Activated naive CD4-positive, alpha-beta T cell treated with anti-CD3 and anti-CD28 coated beads, Interleukin-2, amount 50 U/mL, for 24 hours (primary cell): Measurements from ENCODE around the gene PPP1R37.

Experiments
- H3K27ac Mint-ChIP-seq: one replicate; pipeline ENCODE4 v1.8.0; 2021; ENCODE audit warnings: mild to moderate bottlenecking, mixed read lengths
- H3K27me3 Mint-ChIP-seq: one replicate; pipeline ENCODE4 v1.8.0; 2021; ENCODE audit warnings: mixed read lengths
- H3K36me3 Mint-ChIP-seq: one replicate; pipeline ENCODE4 v1.8.0; 2021; ENCODE audit warnings: mixed read lengths
- H3K4me1 Mint-ChIP-seq: one replicate; pipeline ENCODE4 v1.8.0; 2021; ENCODE audit warnings: mixed read lengths
- H3K4me3 Mint-ChIP-seq: one replicate; pipeline ENCODE4 v1.8.0; 2021; ENCODE audit warnings: mild to moderate bottlenecking, mixed read lengths
- H3K9me3 Mint-ChIP-seq: one replicate; pipeline ENCODE4 v1.8.0; 2021; ENCODE audit warnings: mixed read lengths

PPP1R37 gene

DNA sequence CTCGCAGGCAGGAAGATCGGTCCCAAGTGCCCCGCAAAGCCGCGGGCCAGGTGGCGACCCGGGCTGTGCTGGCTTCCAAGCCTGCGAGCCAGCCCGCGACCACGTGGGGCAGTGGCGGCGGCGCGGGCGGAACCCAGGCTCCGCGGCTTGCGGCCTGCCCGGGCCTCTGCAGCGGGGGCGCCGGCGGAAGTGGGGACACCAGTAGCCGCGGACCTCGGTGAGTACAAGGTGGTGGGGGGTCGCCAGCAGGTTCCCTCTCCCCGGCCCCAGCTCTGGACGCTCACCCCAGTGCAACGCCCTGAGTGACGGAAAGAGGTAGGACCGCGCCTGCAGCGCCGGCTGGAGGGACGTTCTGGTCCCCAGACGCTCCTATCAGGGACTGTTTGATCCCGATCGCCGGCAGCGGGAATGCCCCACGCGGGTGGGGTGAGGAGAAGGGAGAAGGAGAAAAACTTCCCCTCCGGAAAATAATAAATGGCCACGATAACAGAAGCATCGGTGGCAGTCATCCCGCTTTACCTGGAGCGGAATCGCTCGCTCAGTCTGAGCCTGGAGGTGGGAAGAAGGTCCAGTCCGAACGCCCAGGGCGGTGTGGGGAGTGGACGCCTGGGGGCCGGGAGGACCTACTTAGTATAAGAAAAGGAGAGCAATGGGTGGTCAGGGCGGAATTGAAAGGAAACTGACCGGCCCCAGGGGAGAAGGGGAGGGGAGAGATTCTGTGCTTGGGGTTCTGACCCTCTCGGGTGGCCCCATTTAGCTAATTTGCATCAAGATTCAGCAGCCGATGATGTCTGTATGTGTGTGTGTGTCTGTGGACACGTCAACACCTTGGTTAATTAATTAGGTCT is 13.7 kb upstream of the PPP1R37 start, which contains the start of gene GEMIN7:
GEMIN7 (plus strand) TSS at position 198 of the 848 bp plus-strand sequence. CDS start 10,855 bp downstream, outside the sequence.
- Mint-ChIP-seq H3K4me1 (peaks cover 49% of the 10 kb centered on the region), H3K27me3 (no peaks in the 10 kb centered on the region), H3K36me3 (peaks cover 8% of the 10 kb centered on the region), H3K9me3 (no peaks in the 10 kb centered on the region), H3K27ac (peak within 1 kb of the TSS; percentile 89), H3K4me3 (peak within 1 kb of the TSS; percentile 99)

DNA sequence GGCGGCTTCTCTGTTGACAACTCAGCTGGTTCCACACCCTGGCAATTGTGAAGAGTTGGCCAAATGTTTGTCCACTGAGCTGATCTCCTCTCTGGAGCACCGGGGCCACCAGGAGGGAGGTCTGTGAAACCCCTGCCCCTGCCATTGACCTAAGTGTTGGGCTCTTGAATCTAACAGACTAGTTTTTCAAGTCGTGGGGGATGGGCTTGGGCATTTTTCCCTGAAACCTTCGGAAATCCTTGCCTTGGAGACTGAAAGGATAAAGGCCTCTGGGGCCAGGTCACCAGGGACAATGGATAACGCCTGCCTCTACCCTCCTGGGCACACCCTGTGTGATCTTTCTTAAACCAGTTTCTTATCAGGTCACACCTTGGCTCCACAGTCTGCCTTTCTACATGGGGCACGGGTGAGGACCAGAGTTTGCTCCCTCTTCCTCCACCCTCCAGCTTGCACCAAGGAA is 13.0 kb upstream of the PPP1R37 start:
- Mint-ChIP-seq H3K27ac (no peak overlapping the region), H3K27me3 (no peaks in the 10 kb centered on the region), H3K4me3 (peak overlapping the region; percentile 99), H3K36me3 (peaks cover 8% of the 10 kb centered on the region), H3K9me3 (no peaks in the 10 kb centered on the region), H3K4me1 (peaks cover 45% of the 10 kb centered on the region)

- H3K27ac Mint-ChIP-seq: peak overlapping the region; percentile 36
- peaks cover 43% of the 10 kb centered on the region for H3K4me1 Mint-ChIP-seq
- no peaks in the 10 kb centered on the region for H3K27me3 Mint-ChIP-seq
- H3K9me3 Mint-ChIP-seq: no peaks in the 10 kb centered on the region
- H3K4me3 Mint-ChIP-seq: peak overlapping the region; percentile 15
- peaks cover 8% of the 10 kb centered on the region for H3K36me3 Mint-ChIP-seq
Measured at GRCh38 chr19:45082170-45082569, 10.8 kb upstream of the PPP1R37 start.

- H3K27me3 Mint-ChIP-seq: no peaks in the 10 kb centered on the region
- peaks cover 37% of the 10 kb centered on the region for H3K4me1 Mint-ChIP-seq
- no peaks in the 10 kb centered on the region for H3K9me3 Mint-ChIP-seq
- H3K36me3 Mint-ChIP-seq: peaks cover 15% of the 10 kb centered on the region
- no peak overlapping the region for H3K27ac Mint-ChIP-seq
- no peak overlapping the region for H3K4me3 Mint-ChIP-seq
Measured at GRCh38 chr19:45086480-45086879, 6.5 kb upstream of the PPP1R37 start.

DNA sequence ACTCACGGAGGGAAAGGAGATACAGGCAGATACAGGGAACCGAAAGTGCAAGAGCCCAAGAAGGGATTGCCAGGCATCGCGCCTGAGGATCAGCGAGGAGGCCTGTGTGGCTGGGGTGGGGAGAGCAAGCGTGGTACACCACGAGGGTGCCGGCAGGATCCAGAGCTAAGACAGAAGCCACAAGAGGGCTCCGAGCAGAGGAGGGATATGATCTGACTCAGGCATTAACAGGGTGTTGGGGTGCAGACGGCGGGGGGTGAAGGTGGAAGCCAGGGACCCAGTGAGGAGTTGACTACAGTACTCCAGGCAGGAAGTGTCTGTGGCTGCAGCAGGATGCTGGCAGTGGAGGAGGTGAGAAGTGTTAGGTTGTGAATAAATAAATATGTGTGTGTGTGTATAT is 5.4 kb upstream of the PPP1R37 start:
- Mint-ChIP-seq H3K9me3 (no peaks in the 10 kb centered on the region), H3K27ac (peak overlapping the region; percentile 92), H3K27me3 (no peaks in the 10 kb centered on the region), H3K36me3 (peaks cover 11% of the 10 kb centered on the region), H3K4me1 (peaks cover 35% of the 10 kb centered on the region), H3K4me3 (peak overlapping the region; percentile 70)

DNA sequence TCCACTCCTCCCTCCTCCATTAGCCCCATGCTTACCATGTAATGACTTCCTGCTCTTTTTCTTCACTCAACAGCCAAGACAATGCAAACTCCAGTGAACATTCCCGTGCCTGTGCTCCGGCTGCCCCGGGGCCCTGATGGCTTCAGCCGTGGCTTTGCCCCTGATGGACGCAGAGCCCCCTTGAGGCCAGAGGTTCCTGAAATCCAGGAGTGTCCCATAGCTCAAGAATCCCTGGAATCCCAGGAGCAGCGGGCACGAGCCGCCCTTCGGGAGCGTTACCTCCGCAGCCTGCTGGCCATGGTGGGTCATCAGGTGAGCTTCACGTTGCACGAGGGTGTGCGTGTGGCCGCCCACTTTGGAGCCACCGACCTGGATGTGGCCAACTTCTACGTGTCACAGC is 2.9 kb upstream of the PPP1R37 start:
- peaks cover 55% of the 10 kb centered on the region for H3K4me1 Mint-ChIP-seq
- H3K4me3 Mint-ChIP-seq: no peak overlapping the region
- peaks cover 16% of the 10 kb centered on the region for H3K36me3 Mint-ChIP-seq
- H3K27me3 Mint-ChIP-seq: no peaks in the 10 kb centered on the region
- no peaks in the 10 kb centered on the region for H3K9me3 Mint-ChIP-seq
- no peak overlapping the region for H3K27ac Mint-ChIP-seq

DNA sequence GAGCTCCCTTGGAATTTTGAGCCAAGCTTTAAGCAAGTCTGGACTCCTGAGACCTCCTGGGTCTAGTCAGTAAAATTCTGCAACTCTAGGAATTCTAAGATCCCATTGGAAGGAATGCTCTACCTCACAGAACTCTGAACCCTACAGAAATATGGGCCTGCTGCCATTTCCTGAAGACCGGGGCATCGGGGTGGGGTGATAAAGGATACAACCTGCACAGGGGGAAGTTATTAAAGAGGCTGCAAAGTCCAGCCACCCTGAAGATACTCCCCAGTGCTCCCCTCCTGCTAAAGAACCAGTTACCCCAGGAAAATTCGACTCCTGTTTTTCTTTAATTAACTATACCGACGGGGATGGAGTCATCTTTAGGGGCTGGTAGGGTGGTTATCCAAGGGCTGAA is 2.4 kb upstream of the PPP1R37 start:
- H3K4me1 Mint-ChIP-seq: peaks cover 57% of the 10 kb centered on the region
- H3K4me3 Mint-ChIP-seq: no peak overlapping the region
- no peak overlapping the region for H3K27ac Mint-ChIP-seq
- peaks cover 16% of the 10 kb centered on the region for H3K36me3 Mint-ChIP-seq
- H3K9me3 Mint-ChIP-seq: no peaks in the 10 kb centered on the region
- H3K27me3 Mint-ChIP-seq: no peaks in the 10 kb centered on the region

- Mint-ChIP-seq H3K27me3 (no peaks in the 10 kb centered on the region), H3K36me3 (peaks cover 16% of the 10 kb centered on the region), H3K27ac (peak overlapping the region; percentile 99), H3K4me3 (peak overlapping the region; percentile 95), H3K9me3 (no peaks in the 10 kb centered on the region), H3K4me1 (peaks cover 63% of the 10 kb centered on the region)
Measured at GRCh38 chr19:45091031-45091923, 1.7 kb upstream of the PPP1R37 start.

- Mint-ChIP-seq H3K36me3 (peaks cover 11% of the 10 kb centered on the region), H3K27ac (peak overlapping the region; percentile 92), H3K4me3 (peak overlapping the region; percentile 95), H3K9me3 (no peaks in the 10 kb centered on the region), H3K4me1 (peaks cover 75% of the 10 kb centered on the region), H3K27me3 (no peaks in the 10 kb centered on the region)
Measured at GRCh38 chr19:45094137-45094536, 1.2 kb downstream of the PPP1R37 start.

- Mint-ChIP-seq H3K9me3 (no peaks in the 10 kb centered on the region), H3K36me3 (peaks cover 11% of the 10 kb centered on the region), H3K27ac (no peak overlapping the region), H3K4me3 (peak overlapping the region; percentile 95), H3K27me3 (no peaks in the 10 kb centered on the region), H3K4me1 (peaks cover 77% of the 10 kb centered on the region)
Measured at GRCh38 chr19:45094707-45095106, 1.7 kb downstream of the PPP1R37 start.

DNA sequence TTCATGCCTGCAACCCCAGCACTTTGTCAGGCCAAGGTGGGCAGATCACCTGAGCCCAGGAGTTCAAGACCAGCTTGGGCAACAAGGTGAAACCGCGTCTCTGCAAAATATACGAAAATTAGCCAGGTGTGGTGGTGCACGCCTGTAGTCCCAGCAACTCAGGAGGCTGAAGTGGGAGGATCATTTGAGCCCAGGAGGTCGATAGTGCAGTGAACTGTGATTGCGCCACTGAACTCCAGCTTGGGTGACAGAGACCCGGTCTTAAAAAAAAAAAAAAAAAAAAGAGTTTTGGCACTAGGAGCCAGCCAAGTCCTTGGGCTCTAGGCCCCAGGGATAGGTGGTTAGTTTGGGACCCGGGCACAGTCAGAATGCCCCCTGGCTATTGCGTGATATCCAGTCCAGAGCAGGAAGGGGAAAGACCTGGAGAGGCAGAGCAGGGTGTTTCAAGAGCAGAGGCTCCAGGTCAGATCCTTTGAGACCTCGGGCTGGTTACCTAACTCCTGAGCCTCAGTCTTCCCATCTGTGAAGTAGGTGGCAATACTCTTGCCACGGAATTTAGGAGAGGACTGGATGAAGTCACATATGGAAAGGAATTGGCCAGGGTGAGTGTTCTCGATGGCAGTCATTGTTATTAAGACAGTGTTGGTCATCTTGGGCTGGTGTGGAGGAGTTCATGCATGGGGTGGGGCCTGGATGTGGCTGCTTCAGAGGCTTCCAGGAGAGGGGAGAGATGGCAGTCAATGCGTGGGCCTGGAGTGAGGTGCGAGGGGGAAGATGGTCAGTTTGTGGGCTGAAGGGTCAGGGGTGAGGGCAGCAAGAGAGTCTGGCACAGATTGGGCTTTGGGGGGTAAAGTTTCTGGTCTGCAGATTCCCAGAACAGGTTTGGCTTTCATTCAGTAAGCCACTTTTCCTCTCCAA is 2.8 kb downstream of the PPP1R37 start:
- H3K4me1 Mint-ChIP-seq: peaks cover 78% of the 10 kb centered on the region
- peaks cover 11% of the 10 kb centered on the region for H3K36me3 Mint-ChIP-seq
- H3K27ac Mint-ChIP-seq: peak overlapping the region; percentile 43

DNA sequence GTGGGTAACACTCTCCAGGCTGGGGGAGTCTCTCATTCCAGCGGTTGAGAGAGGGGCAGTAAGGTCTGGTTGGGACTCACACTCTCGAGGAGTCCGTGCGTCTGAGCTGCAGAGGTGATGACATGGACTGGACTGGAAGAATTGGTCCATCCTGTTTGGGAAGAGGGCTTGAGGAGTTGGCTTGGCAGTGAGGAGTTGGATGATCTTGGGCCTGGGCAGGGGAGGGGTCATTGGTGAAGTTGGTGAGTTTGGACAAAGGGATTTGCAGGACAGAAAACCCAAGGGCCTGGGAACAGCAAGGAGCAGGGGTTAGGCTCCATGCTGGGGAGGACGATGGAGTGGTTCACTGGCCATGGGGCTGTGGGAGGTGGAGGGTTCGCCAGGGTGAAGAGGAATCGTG is 3.7 kb downstream of the PPP1R37 start:
- Mint-ChIP-seq H3K36me3 (peaks cover 7% of the 10 kb centered on the region), H3K4me3 (peak overlapping the region; percentile 43), H3K4me1 (peaks cover 82% of the 10 kb centered on the region), H3K27ac (peak overlapping the region; percentile 24), H3K27me3 (no peaks in the 10 kb centered on the region), H3K9me3 (no peaks in the 10 kb centered on the region)

More for the DNA sequence above, 2.8 kb downstream of the PPP1R37 start:
- Mint-ChIP-seq H3K27me3 (no peaks in the 10 kb centered on the region), H3K9me3 (no peaks in the 10 kb centered on the region), H3K4me3 (peak overlapping the region; percentile 43)

DNA sequence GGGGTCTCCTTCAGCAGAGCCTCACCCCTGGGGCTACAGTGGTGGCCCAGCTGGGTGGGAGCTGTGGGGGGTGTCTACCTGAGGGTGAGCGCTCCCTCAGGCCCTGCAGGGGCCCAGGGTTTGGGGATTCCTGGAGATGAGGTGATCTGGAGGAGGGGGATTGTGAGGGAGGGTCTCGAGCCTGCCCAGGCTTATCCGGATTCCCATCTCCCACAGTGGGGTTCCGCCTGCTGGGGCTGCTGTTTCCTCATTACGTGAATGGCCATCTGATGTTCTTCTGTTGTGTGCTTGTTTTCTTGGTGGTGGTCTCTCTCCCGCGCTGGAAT is 4.4 kb downstream of the PPP1R37 start:
- peak overlapping the region; percentile 63 for H3K27ac Mint-ChIP-seq
- peak overlapping the region; percentile 62 for H3K4me3 Mint-ChIP-seq
- H3K36me3 Mint-ChIP-seq: peaks cover 5% of the 10 kb centered on the region
- no peaks in the 10 kb centered on the region for H3K27me3 Mint-ChIP-seq
- no peaks in the 10 kb centered on the region for H3K9me3 Mint-ChIP-seq
- H3K4me1 Mint-ChIP-seq: peaks cover 83% of the 10 kb centered on the region

- Mint-ChIP-seq H3K27me3 (no peaks in the 10 kb centered on the region), H3K4me3 (peak overlapping the region; percentile 62), H3K9me3 (no peaks in the 10 kb centered on the region), H3K36me3 (peaks cover 5% of the 10 kb centered on the region), H3K4me1 (peaks cover 83% of the 10 kb centered on the region), H3K27ac (peak overlapping the region; percentile 63)
Measured at GRCh38 chr19:45097776-45098520, 5.0 kb downstream of the PPP1R37 start.
